HepG2 (cell line): Measurements from ENCODE around the gene ADAMTS16. TPM values are rescaled to one million over a fixed set of nuclear protein-coding genes. Genes with fewer than 3 reads are reported as not detected.

ENCODE experiments used
- ARHGAP35 ChIP-seq: sonication (generic); formaldehyde crosslinking; IDR thresholded peaks from 2 replicates; pipeline ENCODE4 v1.9.0; 2022; ENCODE audit warnings: mild to moderate bottlenecking, inconsistent platforms, moderate library complexity, missing genetic modification reagents, borderline replicate concordance
- BCL6 ChIP-seq: IDR thresholded peaks from 2 replicates; pipeline ENCODE4 v1.6.1; 2016; ENCODE audit warnings: missing genetic modification reagents, missing compliant biosample characterization
- BHLHE40 ChIP-seq: IDR thresholded peaks from 2 replicates; pipeline ENCODE4 v1.6.1; 2011; ENCODE audit warnings: low read length, improper control_type of control experiment
- DDIT3 ChIP-seq: sonication (generic); formaldehyde crosslinking; IDR thresholded peaks from 2 replicates; pipeline ENCODE4 v1.4.0; 2020; ENCODE audit warnings: mild to moderate bottlenecking, missing genetic modification reagents
- DMAP1 ChIP-seq: IDR thresholded peaks from 2 replicates; pipeline ENCODE4 v1.6.1; 2016
- FOXA1 ChIP-seq, 2 experiments: fragments of 450-650 bp in 1 of 2; sonication (generic) in 1 of 2; formaldehyde crosslinking in 1 of 2; IDR thresholded peaks; 2 replicates each; pipeline versions ENCODE4 v1.4.0 to v1.6.1; 2016 to 2020; ENCODE audit warnings: missing genetic modification reagents in 1 of 2
- FOXJ3 ChIP-seq: sonication (generic); formaldehyde crosslinking; IDR thresholded peaks from 2 replicates; pipeline ENCODE4 v1.4.0; 2020; ENCODE audit warnings: missing genetic modification reagents, mild to moderate bottlenecking, borderline replicate concordance
- GATAD2A ChIP-seq: IDR thresholded peaks from 2 replicates; pipeline ENCODE4 v1.6.1; 2016
- GLI4 ChIP-seq: sonication (generic); formaldehyde crosslinking; IDR thresholded peaks from 2 replicates; pipeline ENCODE4 v1.5.1; 2020; ENCODE audit warnings: missing genetic modification reagents, mild to moderate bottlenecking, moderate library complexity, borderline replicate concordance
- HMG20A ChIP-seq: IDR thresholded peaks from 2 replicates; pipeline ENCODE4 v1.6.1; 2016; ENCODE audit warnings: borderline replicate concordance
- MIER3 ChIP-seq: IDR thresholded peaks from 2 replicates; pipeline ENCODE4 v1.6.1; 2016; ENCODE audit warnings: missing compliant biosample characterization, borderline replicate concordance
- RARA ChIP-seq: IDR thresholded peaks from 2 replicates; pipeline ENCODE4 v1.6.1; 2016; ENCODE audit warnings: missing genetic modification reagents, missing compliant biosample characterization
- RBAK ChIP-seq: sonication (generic); formaldehyde crosslinking; IDR thresholded peaks from 2 replicates; pipeline ENCODE4 v1.5.1; 2020; ENCODE audit warnings: mild to moderate bottlenecking, missing genetic modification reagents
- RBM39 ChIP-seq: fragments of 200-400 bp; formaldehyde crosslinking; IDR thresholded peaks from one replicate; pipeline ENCODE4 v1.6.1; 2018; ENCODE audit warnings: antibody characterized with exemption, mild to moderate bottlenecking, low read depth, low read length; ENCODE audit not compliant: poor library complexity, severe bottlenecking
- RXRA ChIP-seq: sonication (generic); formaldehyde crosslinking; IDR thresholded peaks from 2 replicates; pipeline ENCODE4 v1.5.1; 2020; ENCODE audit warnings: missing genetic modification reagents
- SKI ChIP-seq: fragments of 450-650 bp; IDR thresholded peaks from one replicate; pipeline ENCODE4 v1.6.1; 2018; ENCODE audit warnings: mild to moderate bottlenecking; ENCODE audit not compliant: partially characterized antibody
- SOX5 ChIP-seq: IDR thresholded peaks from 2 replicates; pipeline ENCODE4 v1.6.1; 2016; ENCODE audit warnings: borderline replicate concordance
- TFDP1 ChIP-seq: IDR thresholded peaks from 2 replicates; pipeline ENCODE4 v1.6.1; 2016; ENCODE audit warnings: missing compliant biosample characterization, missing genetic modification reagents, borderline replicate concordance
- TFE3 ChIP-seq: IDR thresholded peaks from 2 replicates; pipeline ENCODE4 v1.6.1; 2016
- ZBTB37 ChIP-seq: sonication (generic); formaldehyde crosslinking; IDR thresholded peaks from 2 replicates; pipeline ENCODE4 v1.4.0; 2020; ENCODE audit warnings: mild to moderate bottlenecking, missing genetic modification reagents
- ZIK1 ChIP-seq: sonication (generic); formaldehyde crosslinking; IDR thresholded peaks from 2 replicates; pipeline ENCODE4 v1.5.0; 2020; ENCODE audit warnings: mild to moderate bottlenecking, low read depth, missing genetic modification reagents, borderline replicate concordance
- ZNF296 ChIP-seq: sonication (generic); formaldehyde crosslinking; conservative IDR thresholded peaks from 2 replicates; pipeline ENCODE4 v1.5.0; 2020; ENCODE audit warnings: mild to moderate bottlenecking, missing genetic modification reagents
- ZNF678 ChIP-seq: sonication (generic); formaldehyde crosslinking; IDR thresholded peaks from 2 replicates; pipeline ENCODE4 v1.4.0; 2020; ENCODE audit warnings: mild to moderate bottlenecking, missing genetic modification reagents
- polyA plus RNA-seq, 8 experiments: library from polyadenylated mRNA; depleted of rRNA in 3 of 8; stranded (reverse) in 7 of 8; unstranded in 1 of 8; fragments of >200 nt; fragmentation: Illumina TruSeq in 4 of 8; extraction: Trizol in 4 of 8; gene quantifications; 2 replicates each; pipeline versions ENCODE4 v1.2.1 to v1.2.3, GENCODE V29; 2011 to 2016; ENCODE audit warnings: low read depth in 4 of 8, missing spikeins in 1 of 8, mixed read lengths in 1 of 8; ENCODE audit not compliant: insufficient read depth in 1 of 8
- total RNA-seq, 5 experiments: library from RNA; depleted of rRNA; stranded (reverse); fragments of >200 nt; fragmentation: Illumina TruSeq; extraction: Trizol; gene quantifications; 2 replicates each; pipeline ENCODE4 v1.2.3, GENCODE V29; 2016; ENCODE audit warnings: low read depth in 1 of 5
- TF ChIP-seq, protein P1 (sequence below): sonication (generic); formaldehyde crosslinking; IDR thresholded peaks from 2 replicates; pipeline ENCODE4 v1.4.0; 2020; ENCODE audit warnings: missing genetic modification reagents
- TF ChIP-seq, protein P2 (sequence below): conservative IDR thresholded peaks from 2 replicates; pipeline ENCODE4 v1.6.1; 2018; ENCODE audit warnings: missing genetic modification reagents

Gene ADAMTS16
- total and polyA plus RNA-seq, 2 of the 13 experiments (the other 11 are each of a cell fraction or from before 2014, with no cell fraction given) = 0.02 to 0.03 TPM

DNA sequence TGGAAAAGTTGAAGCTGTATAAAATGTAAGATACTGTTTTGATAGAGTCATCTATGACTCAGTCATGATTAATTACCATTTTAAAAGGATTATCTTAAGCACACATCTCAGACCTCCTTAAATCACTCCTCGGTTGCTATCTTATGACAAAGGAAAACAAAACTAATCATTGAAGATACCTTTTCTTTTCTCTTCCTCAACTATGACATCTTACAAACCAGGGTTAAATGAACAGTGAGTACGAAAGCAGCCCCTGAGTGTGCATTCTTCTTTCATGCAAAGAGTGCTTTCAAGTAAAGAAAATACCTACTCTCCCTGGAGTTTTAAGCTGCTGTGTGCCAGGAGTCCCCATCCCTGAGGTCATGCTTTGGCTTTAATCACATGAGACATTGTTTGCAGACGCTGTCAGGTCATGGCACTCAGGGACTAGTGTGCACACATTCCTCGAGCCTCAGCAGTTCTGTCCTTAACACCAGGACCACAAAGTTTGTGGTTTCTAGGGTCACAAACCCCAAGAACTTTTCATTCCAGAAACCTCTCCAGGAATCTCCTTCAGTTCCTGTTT lies 195.7 kb downstream of the ADAMTS16 start (continued):
- TF ChIP-seq TFE3 (CRISPR knock-in tag) (peak; percentile 79), MIER3 (CRISPR knock-in tag) (0 out of 2 replicates have a peak, but pooled peaks have one; percentile 40), FOXJ3 (no peak), FOXA1 (IDR thresholded peaks at IDR 0.05) (no peak), FOXA1 (CRISPR knock-in tag; IDR thresholded peaks at IDR 0.05) (peak; percentile 29; the same call in 1 of the 2 replicates), BCL6 (CRISPR knock-in tag) (peak; percentile 95), SKI (peak; percentile 29), RARA (CRISPR knock-in tag) (peak; percentile 71), DMAP1 (CRISPR knock-in tag) (no peak), ZBTB37 (CRISPR knock-in tag) (no peak), ZNF296 (CRISPR knock-in tag) (no peak), RBAK (no peak), ZIK1 (CRISPR knock-in tag) (no peak), TFDP1 (no peak), SOX5 (CRISPR knock-in tag) (0 out of 2 replicates have a peak, but pooled peaks have one; percentile 31), RXRA (CRISPR knock-in tag) (peak; percentile 29; the same call in 1 of the 2 replicates), HMG20A (peak; percentile 27; the same call in 1 of the 2 replicates), BHLHE40 (peak; percentile 59; the same call in 1 of the 2 replicates), DDIT3 (no peak), GLI4 (CRISPR knock-in tag) (no peak), RBM39 (no peak), ARHGAP35 (no peak), GATAD2A (CRISPR knock-in tag) (peak; percentile 25; the same call in 1 of the 2 replicates), ZNF678 (CRISPR knock-in tag) (no peak)
- TF ChIP-seq, protein P1, sequence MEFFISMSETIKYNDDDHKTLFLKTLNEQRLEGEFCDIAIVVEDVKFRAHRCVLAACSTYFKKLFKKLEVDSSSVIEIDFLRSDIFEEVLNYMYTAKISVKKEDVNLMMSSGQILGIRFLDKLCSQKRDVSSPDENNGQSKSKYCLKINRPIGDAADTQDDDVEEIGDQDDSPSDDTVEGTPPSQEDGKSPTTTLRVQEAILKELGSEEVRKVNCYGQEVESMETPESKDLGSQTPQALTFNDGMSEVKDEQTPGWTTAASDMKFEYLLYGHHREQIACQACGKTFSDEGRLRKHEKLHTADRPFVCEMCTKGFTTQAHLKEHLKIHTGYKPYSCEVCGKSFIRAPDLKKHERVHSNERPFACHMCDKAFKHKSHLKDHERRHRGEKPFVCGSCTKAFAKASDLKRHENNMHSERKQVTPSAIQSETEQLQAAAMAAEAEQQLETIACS (CRISPR knock-in tag) = no peak
- TF ChIP-seq, protein P2, sequence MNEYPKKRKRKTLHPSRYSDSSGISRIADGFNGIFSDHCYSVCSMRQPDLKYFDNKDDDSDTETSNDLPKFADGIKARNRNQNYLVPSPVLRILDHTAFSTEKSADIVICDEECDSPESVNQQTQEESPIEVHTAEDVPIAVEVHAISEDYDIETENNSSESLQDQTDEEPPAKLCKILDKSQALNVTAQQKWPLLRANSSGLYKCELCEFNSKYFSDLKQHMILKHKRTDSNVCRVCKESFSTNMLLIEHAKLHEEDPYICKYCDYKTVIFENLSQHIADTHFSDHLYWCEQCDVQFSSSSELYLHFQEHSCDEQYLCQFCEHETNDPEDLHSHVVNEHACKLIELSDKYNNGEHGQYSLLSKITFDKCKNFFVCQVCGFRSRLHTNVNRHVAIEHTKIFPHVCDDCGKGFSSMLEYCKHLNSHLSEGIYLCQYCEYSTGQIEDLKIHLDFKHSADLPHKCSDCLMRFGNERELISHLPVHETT (CRISPR knock-in tag) = no peak
